Activated CD8-positive, alpha-beta memory T cell treated with anti-CD3 and anti-CD28 coated beads for 48 hours (primary cell): ENCODE data around the gene HMGCS2.

Experiments used
- DNase-seq, 3 experiments: peaks; one replicate each; pipeline ENCODE4 v3.0.0-alpha.2; 2020; ENCODE audit warnings: low read depth in 2 of 3, low spot score in 2 of 3

Gene HMGCS2

GRCh38 chr1:119768778-119769177 lies at the start of gene HMGCS2:
Gene HMGCS2 (minus strand): TSS chr1:119768905. CDS start chr1:119768844, 61 bp downstream.
- no peak for DNase-seq

DNA sequence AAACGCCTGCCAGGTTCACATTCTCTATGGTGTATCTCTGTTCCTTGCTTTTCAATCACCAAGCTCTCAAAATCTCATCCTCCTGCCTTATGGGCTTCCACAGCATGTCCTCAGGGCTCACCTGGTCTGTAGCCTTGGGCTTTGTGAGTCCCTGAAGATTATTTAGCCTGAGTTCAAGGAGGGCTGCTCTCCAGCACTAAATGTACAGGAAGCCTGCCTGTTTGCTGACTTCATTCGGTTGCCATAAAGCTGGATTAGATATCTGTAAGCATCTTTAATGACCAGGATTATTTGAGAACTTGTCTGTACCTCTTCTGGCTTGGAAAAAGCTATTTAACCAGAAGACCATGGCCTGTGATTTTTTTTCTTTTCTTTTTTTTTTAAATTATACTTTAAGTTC lies 49.5 kb upstream of the HMGCS2 start:
- no peak for DNase-seq

DNA sequence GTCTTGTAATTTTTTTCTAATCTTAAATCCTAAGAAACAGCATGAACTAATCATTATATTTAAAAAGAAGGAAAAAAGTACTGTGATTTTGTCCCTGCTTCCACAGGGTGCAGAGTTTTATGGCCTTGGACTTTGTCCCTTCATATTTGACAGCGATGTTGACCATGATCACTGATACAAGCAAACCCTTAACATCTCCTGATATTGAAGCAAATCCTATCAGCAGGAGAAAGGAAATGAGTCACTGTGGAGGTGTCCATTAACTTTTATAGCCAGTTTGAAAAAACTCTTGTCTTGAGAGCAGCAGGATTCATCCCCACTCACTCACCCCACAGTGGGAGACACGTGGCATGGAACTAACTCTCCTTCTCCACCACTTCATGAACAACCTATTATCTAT lies 47.7 kb upstream of the HMGCS2 start:
- no peak for DNase-seq

- DNase-seq: no peak
Observed at GRCh38 chr1:119815928-119816327, 47.2 kb upstream of the HMGCS2 start.

- DNase-seq: no peak
Observed at GRCh38 chr1:119815361-119815760, 46.7 kb upstream of the HMGCS2 start.

GRCh38 chr1:119814288-119814687 lies 45.6 kb upstream of the HMGCS2 start:
- no peak for DNase-seq

DNA sequence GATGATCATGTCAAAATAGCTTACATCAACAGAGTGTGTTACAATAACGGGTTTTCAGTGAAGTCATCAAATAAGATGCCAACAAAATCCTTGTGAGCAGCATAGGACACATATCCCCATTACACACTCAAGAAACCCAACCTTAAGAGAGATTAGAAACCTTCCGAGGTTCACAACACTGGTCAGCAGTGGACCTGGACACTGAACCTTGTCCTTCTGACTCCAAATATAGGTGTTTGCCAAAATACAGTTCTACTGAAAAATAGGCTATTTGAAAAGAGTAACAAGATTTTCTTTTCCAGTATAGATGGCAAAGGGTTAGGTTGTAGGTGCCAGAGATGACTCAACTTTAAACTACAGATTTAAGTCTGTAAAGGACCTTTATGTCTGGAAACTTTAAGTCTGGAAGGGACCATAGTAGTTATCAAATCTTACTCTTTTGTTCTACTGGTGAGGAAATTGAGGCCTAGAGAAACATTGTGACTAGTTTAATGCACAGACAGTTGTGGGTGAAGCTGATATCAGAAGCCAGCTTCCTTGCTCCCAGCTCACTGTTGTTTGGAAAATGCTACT lies 43.4 kb upstream of the HMGCS2 start:
- DNase-seq: no peak

DNA sequence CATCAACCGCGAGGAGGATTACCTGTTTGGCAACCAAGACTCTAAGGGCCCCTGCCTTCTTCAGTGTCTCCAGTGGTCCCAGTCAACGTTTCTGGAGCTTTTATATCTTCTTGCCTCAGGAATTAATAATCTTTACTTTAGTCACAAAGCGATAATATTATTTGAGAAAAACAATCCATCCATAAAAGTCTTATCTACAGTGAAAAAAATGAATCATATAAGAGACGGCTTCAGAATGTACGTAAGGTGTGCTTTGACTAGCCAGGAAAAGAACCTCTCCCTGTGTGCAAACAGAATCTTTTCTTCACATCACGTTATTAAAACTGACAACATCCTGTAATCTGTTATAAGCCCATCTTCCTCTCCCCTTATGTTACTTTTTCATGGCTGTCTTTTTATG lies 42.7 kb upstream of the HMGCS2 start, which contains the start of gene REG4:
Gene REG4, minus strand, starts transcription at position 74 of the 400 bp plus-strand sequence. CDS start 2,691 bp downstream, outside the sequence.
- DNase-seq: no peak

DNA sequence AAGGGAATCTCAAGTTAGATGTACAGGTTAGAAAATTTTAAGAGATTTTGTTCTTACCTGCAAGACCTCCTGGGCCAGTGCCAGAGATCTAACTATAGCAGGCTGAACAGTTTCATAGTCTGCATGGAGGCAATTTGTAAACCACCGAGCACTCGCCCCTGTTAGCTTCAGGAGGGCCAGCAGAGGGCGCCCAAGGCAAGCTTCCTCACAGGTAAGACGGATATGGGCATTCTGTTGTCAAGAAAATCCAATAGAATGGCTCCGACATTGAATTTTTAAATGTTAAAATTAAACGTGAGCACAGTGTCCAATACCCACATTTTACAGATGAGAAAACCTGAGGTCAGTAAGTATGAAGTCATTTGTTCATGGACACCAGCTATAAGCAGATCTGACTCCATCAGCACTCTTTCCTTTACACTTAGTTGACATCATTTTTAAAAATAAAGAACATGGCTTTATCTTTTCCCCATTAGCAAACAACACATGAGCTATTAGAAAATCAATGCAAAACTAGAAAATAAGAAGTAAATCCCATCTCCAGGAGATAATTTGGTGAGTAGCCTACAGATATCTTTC lies 40.4 kb upstream of the HMGCS2 start:
- DNase-seq: peak; percentile 5 to 54 (median 20)

DNA sequence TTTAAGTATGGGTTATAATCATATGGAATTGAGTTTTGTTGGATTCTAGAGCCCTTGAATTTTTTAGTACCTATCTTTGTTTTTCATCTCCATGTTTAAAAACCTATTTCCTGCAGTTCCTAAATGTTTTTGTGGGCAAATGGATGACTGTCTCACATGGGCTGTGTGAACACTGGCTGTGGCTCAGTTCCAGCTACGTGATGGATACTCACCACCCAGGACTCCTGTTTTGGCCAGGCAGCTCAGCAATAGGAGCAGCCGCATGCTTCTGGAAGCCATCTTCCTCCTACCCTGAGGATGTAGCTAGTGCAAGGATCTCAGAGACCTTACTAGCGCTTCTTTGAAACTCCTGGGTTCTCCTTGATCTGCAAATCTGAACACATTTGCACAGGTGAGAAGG lies 39.8 kb upstream of the HMGCS2 start:
- DNase-seq: no peak

- DNase-seq: no peak
Observed at GRCh38 chr1:119806489-119806888, 37.8 kb upstream of the HMGCS2 start.

DNA sequence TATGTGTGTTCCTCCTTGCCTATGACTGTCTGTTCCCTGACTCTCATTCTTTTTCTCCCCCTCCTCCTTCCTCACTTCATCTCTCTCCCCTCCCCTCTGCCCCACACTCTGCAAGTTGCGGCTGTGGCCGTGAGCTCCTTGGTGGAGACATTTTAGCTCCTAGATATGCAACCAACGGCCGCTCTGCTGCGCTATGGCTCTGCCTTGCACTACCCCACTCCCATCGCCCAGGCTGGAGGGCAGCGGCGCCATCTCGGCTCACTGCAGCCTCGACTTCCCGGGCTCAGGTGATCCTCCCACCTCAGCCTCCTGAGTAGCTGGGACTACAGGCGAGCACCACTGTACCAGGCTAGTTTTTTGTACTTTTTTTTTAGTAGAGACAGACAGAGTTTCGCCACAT lies 37.0 kb upstream of the HMGCS2 start:
- DNase-seq: no peak

GRCh38 chr1:119805247-119805646 lies 36.5 kb upstream of the HMGCS2 start:
- DNase-seq: no peak

- DNase-seq: peak in 1 of 3 experiments; percentile 2
Observed at GRCh38 chr1:119799599-119800177, 31.0 kb upstream of the HMGCS2 start.

GRCh38 chr1:119799003-119799402 lies 30.3 kb upstream of the HMGCS2 start:
- no peak for DNase-seq

GRCh38 chr1:119797606-119798005 lies 28.9 kb upstream of the HMGCS2 start:
- no peak for DNase-seq

- no peak for DNase-seq
Observed at GRCh38 chr1:119797162-119797561, 28.5 kb upstream of the HMGCS2 start.

DNA sequence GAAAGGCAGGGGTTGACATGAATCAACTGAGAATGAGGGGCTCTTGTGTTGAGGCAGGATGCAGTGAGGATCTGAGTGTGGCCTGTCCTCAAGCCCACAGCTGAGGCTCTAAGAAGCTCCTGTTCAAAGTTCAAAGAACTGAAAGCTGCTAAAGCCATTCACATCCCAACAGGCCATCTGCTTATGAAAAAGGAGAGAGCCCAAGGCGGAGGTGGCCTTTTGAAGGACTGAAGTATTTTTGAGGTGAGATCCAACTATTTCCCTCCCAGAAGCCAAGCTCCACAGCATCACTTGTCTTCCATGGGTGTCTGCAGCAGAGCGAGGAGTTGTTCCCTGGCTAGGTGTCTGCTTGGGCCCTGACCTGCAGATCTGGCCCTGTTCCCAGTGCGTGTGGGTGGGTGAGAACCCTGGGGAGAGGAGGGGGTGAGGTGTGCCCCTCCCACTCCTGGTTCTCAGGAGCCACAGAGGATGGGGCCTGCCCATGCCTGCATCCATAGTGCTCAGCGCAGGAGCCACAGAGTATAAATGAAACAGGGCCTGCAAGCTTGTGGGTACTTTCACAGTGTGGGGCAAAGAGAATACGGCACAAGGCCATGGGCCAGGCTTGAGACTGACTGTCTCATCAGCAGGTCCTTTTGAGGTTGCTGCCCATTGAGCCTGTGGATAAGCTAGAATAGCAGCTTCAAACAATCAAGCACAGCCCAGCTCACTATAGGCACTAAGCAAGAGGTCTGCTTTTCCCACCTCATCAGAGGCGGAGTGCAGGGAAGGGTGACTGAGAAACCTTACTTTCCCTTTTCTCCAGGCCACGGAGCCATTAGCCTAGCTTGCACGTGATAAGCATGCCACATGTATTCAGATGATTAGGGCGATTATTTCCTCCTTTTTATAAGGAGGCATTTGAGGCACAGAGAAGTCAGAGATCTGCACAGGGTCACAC lies 26.8 kb upstream of the HMGCS2 start:
- DNase-seq: no peak

- DNase-seq: no peak
Observed at GRCh38 chr1:119794876-119795240, 26.2 kb upstream of the HMGCS2 start.

GRCh38 chr1:119794230-119794875 lies 25.6 kb upstream of the HMGCS2 start:
- no peak for DNase-seq

GRCh38 chr1:119791377-119791776 lies 22.7 kb upstream of the HMGCS2 start:
- no peak for DNase-seq
